A673 (cell line): ENCODE measurements around the gene CXCR3. TPM values are rescaled to one million over a fixed set of nuclear protein-coding genes. Genes with fewer than 3 reads are reported as not detected.
"Not testable (repeated sequence)": the region's sequence is repeated elsewhere in the genome, so short reads cannot be mapped to it uniquely, and the experiment has no call there.

Source experiments
- BruUV-seq: library from RNA; stranded (reverse); fragments of 400-500 nt; replicated peaks from 2 replicates; lab custom pipeline; 2021; lab: Mats Ljungman, UMichigan
- CTCF ChIA-PET: fragments of 300-600 bp; sonication (Branson Sonifier 250); formaldehyde crosslinking; loops from one replicate; lab custom pipeline; 2022; ENCODE audit warnings: antibody characterized with exemption; lab: Charles Lee
- POLR2A ChIA-PET: fragments of 300-600 bp; sonication (Branson Sonifier 250); formaldehyde crosslinking; loops from one replicate; lab custom pipeline; 2022; ENCODE audit warnings: antibody characterized with exemption; ENCODE audit not compliant: low non-redundant PET; lab: Charles Lee
- DNase-seq: peaks from one replicate; pipeline ENCODE4 v3.0.0-alpha.2; 2015; ENCODE audit warnings: low spot score
- H3K27ac ChIP-seq: fragments of 200-600 bp; sonication (generic); 2 replicates; pipeline ENCODE4 v1.5.1; 2016; ENCODE audit warnings: mixed run types, low read depth, mild to moderate bottlenecking, mixed read lengths, antibody characterized with exemption, low read length; ENCODE audit not compliant: poor library complexity, severe bottlenecking
- H3K27me3 ChIP-seq: fragments of 200-600 bp; sonication (generic); replicated peaks from 2 replicates; pipeline ENCODE4 v1.6.1; 2017; ENCODE audit warnings: mixed run types, low read depth, mild to moderate bottlenecking, mixed read lengths, antibody characterized with exemption, low read length; ENCODE audit not compliant: insufficient read depth, poor library complexity
- H3K36me3 ChIP-seq: fragments of 200-600 bp; sonication (generic); 2 replicates; pipeline ENCODE4 v1.6.1; 2016; ENCODE audit warnings: mixed run types, mild to moderate bottlenecking, mixed read lengths, antibody characterized with exemption, low read length; ENCODE audit not compliant: insufficient read depth, poor library complexity, severe bottlenecking
- H3K4me1 ChIP-seq: fragments of 200-600 bp; sonication (generic); 2 replicates; pipeline ENCODE4 v1.6.1; 2017; ENCODE audit warnings: mixed run types, mild to moderate bottlenecking, mixed read lengths, antibody characterized with exemption, low read length; ENCODE audit not compliant: insufficient read depth, poor library complexity, severe bottlenecking
- H3K4me3 ChIP-seq: fragments of 200-600 bp; sonication (generic); 2 replicates; pipeline ENCODE4 v1.5.1; 2016; ENCODE audit warnings: low read depth, mixed run types, mild to moderate bottlenecking, mixed read lengths, low read length; ENCODE audit not compliant: poor library complexity, severe bottlenecking
- H3K9me3 ChIP-seq: fragments of 200-600 bp; sonication (generic); 2 replicates; pipeline ENCODE4 v1.6.1; 2016; ENCODE audit warnings: mixed run types, low read depth, mild to moderate bottlenecking, mixed read lengths, antibody characterized with exemption, low read length; ENCODE audit not compliant: poor library complexity, severe bottlenecking
- CTCF ChIP-seq: fragments of 300-800, 200-600 bp; sonication (generic); conservative IDR thresholded peaks from 2 replicates; pipeline ENCODE4 v1.5.1; 2017; ENCODE audit warnings: low read depth, mild to moderate bottlenecking, antibody characterized with exemption, low read length, moderate library complexity, mixed read lengths
- EZH2 ChIP-seq: fragments of 200-600 bp; sonication (generic); IDR thresholded peaks from 2 replicates; pipeline ENCODE4 v1.6.1; 2017; ENCODE audit warnings: borderline replicate concordance, low read depth, mild to moderate bottlenecking, mixed read lengths, antibody characterized with exemption, low read length; ENCODE audit not compliant: poor library complexity, severe bottlenecking
- intact Hi-C: fragments of 100-400 bp; cut with micrococcal nuclease; formaldehyde crosslinking; loops from one replicate; pipeline ENCODE4 v1.10.0; 2022; ENCODE audit not compliant: unreplicated experiment
- total RNA-seq: library from RNA; stranded (reverse); gene quantifications from 2 replicates; pipeline ENCODE4 v1.2.3, GENCODE V29; 2021

Gene CXCR3
- total RNA-seq, 1 experiment from 2014 or later: not detected

DNA sequence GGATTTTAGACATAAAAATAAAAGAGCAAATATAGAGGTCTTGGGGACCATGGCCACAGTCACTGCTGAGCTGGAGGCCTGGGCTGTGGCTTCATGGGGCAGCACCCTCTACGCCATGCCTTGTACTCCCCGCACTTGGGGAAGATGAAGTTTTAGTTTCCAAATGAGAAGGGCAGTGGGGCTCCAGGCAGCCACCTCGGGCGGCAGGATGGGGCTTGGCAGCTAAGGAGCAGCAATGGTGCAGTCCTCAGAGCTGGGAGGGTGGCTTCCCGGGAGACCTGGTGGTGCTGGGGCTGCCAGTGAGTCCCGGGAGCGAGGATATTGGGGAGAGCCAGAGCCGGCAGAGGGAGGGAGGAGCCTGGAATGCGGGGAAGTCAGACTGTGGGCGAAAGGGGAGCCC, 2.4 kb downstream of the CXCR3 start:
- DNase-seq: no peak
- Histone ChIP-seq H3K36me3 (no peaks in the 10 kb centered on the region), H3K9me3 (no peaks in the 10 kb centered on the region), H3K4me3 (no peak overlapping the region), H3K27ac (no peak overlapping the region), H3K27me3 (no peaks in the 10 kb centered on the region), H3K4me1 (no peaks in the 10 kb centered on the region)
- CTCF ChIA-PET: no interaction called here
- no TSS peak for BruUV-seq
- TF ChIP-seq CTCF (no peak), EZH2 (no peak)
- POLR2A ChIA-PET: no interaction called here
- intact Hi-C loops: no loop called here

- DNase-seq: no peak
- TF ChIP-seq CTCF (no peak), EZH2 (no peak)
- Histone ChIP-seq H3K4me3 (no peak overlapping the region), H3K36me3 (peaks cover under 1% of the 10 kb centered on the region), H3K27me3 (no peaks in the 10 kb centered on the region), H3K4me1 (no peaks in the 10 kb centered on the region), H3K27ac (no peak overlapping the region), H3K9me3 (no peaks in the 10 kb centered on the region)
- POLR2A ChIA-PET: no interaction called here
- intact Hi-C loops: no loop called here
- no TSS peak for BruUV-seq
- CTCF ChIA-PET: no interaction called here
Measured at GRCh38 chrX:71615056-71615455, 3.3 kb downstream of the CXCR3 start.

DNA sequence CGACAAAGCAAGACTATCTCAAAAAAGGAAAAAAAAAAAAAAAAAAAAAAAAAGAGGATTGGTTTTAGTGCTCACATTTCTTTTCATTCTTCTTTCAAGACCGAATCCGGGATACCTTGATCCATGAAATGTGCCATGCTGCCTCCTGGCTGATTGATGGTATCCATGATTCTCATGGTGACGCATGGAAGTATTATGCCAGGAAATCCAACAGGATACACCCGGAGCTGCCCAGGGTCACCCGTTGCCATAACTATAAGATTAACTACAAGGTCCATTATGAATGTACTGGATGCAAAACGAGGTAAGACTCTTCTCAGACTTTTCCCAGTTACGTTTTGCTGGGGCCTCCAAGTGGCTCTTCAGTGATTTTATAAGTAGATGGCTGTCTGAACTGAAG, 6.1 kb downstream of the CXCR3 start:
- Histone ChIP-seq H3K4me1 (no peaks in the 10 kb centered on the region), H3K27ac (no peak overlapping the region), H3K27me3 (no peaks in the 10 kb centered on the region), H3K4me3 (no peak overlapping the region), H3K36me3 (peaks cover 8% of the 10 kb centered on the region), H3K9me3 (no peaks in the 10 kb centered on the region)
- no TSS peak for BruUV-seq
- intact Hi-C loops: no loop called here
- ChIA-PET POLR2A (no interaction called here), CTCF (no interaction called here)
- TF ChIP-seq EZH2 (no peak), CTCF (no peak)
- no peak for DNase-seq

DNA sequence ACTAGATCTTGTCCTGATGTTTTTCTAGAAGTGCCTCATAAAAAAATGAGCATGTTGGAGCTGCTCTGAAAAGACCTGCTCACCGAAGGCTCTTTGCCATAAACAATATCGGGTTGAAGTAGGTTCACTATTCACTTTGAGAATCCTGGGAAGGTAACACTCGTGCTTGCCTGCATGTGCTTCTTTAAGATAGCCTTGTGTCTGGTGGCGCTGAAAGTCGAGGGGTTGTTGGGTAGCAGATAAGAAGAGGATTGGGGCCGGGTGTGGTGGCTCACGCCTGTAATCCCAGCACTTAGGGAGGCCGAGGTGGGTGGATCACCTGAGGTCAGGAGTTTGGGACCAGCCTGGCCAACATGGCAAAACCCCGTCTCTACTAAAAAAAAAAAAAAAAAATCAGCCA, 6.6 kb downstream of the CXCR3 start:
- H3K9me3 ChIP-seq, H3K4me1 ChIP-seq, H3K27ac ChIP-seq, DNase-seq, POLR2A ChIA-PET, CTCF ChIA-PET, BruUV-seq, intact Hi-C loops, H3K4me3 ChIP-seq, H3K36me3 ChIP-seq, H3K27me3 ChIP-seq: not testable (repeated sequence)
